ENCODE results near the gene MRPL23. TPM values are rescaled to one million over a fixed set of nuclear protein-coding genes. Genes with fewer than 3 reads are reported as not detected.
A peak's percentile ranks its signal among the peaks of the same experiment; 100 is the strongest.

The MRPL23 gene
- total RNA-seq, 4 donors from 2014 or later: 36.7 to 196 (median 101) TPM

- Histone ChIP-seq H3K27ac (no peak overlapping the region), H3K4me3 (no peak overlapping the region), H3K4me1 (no peaks in the 10 kb centered on the region), H3K9me3 (no peaks in the 10 kb centered on the region), H3K36me3 (no peaks in the 10 kb centered on the region), H3K27me3 (no peaks in the 10 kb centered on the region)
- intact Hi-C loops (cut with DNase I; ENCODE audit: low total_unique reads): no loop called here
- TF ChIP-seq CTCF (IDR thresholded peaks at IDR 0.05): no peak
- TF ChIP-seq POLR2A (IDR thresholded peaks at IDR 0.05): no peak
- DNase-seq: no peak
These were observed 21.6 kb upstream of the MRPL23 start for GRCh38 chr11:1925373-1926155.

GRCh38 chr11:1926156-1927025, 20.7 kb upstream of the MRPL23 start:
- H3K4me3 ChIP-seq: no peak overlapping the region
- intact Hi-C loops (cut with DNase I; ENCODE audit: low total_unique reads): no loop called here
- no peaks in the 10 kb centered on the region for H3K27me3 ChIP-seq
- TF ChIP-seq POLR2A (IDR thresholded peaks at IDR 0.05) (no peak), CTCF (IDR thresholded peaks at IDR 0.05) (no peak)
- no peaks in the 10 kb centered on the region for H3K9me3 ChIP-seq
- H3K4me1 ChIP-seq: no peaks in the 10 kb centered on the region
- H3K36me3 ChIP-seq: no peaks in the 10 kb centered on the region
- peak overlapping the region; percentile 45 to 68 for H3K27ac ChIP-seq
- peak in 1 of 2 donors; percentile 13 for DNase-seq

- peak overlapping the region; percentile 45 to 68 for H3K27ac ChIP-seq
- H3K9me3 ChIP-seq: no peaks in the 10 kb centered on the region
- no peaks in the 10 kb centered on the region for H3K27me3 ChIP-seq
- H3K36me3 ChIP-seq: no peaks in the 10 kb centered on the region
- TF ChIP-seq POLR2A (IDR thresholded peaks at IDR 0.05) (no peak), CTCF (IDR thresholded peaks at IDR 0.05) (no peak)
- DNase-seq: peak; percentile 39 to 69
- H3K4me1 ChIP-seq: peaks cover 0 to 4% of the 10 kb centered on the region in 2 donors
- no peak overlapping the region for H3K4me3 ChIP-seq
- intact Hi-C loops (cut with DNase I; ENCODE audit: low total_unique reads): no loop called here
These were observed 19.9 kb upstream of the MRPL23 start for GRCh38 chr11:1927026-1927847.

GRCh38 chr11:1927848-1928469, 19.2 kb upstream of the MRPL23 start:
- Histone ChIP-seq H3K36me3 (no peaks in the 10 kb centered on the region), H3K27me3 (no peaks in the 10 kb centered on the region), H3K4me3 (no peak overlapping the region), H3K27ac (peak overlapping the region; percentile 6 to 68), H3K4me1 (peaks cover 0 to 4% of the 10 kb centered on the region in 2 donors), H3K9me3 (no peaks in the 10 kb centered on the region)
- intact Hi-C loops (cut with DNase I; ENCODE audit: low total_unique reads): no loop called here
- no peak for DNase-seq
- TF ChIP-seq POLR2A (IDR thresholded peaks at IDR 0.05): no peak
- TF ChIP-seq CTCF (IDR thresholded peaks at IDR 0.05): no peak

Data from uterus (tissue), 4 donors.